ENCODE data around the gene MAN1B1. TPM values are rescaled to one million over a fixed set of nuclear protein-coding genes. Genes with fewer than 3 reads are reported as not detected.

Gene MAN1B1
- total RNA-seq, 1 experiment from 2014 or later, result 46.5 TPM

- Mint-ChIP-seq H3K27ac (ENCODE audit: low read depth, unreplicated experiment) (no peak overlapping the region), H3K27me3 (ENCODE audit: insufficient read depth, unreplicated experiment) (no peaks in the 10 kb centered on the region), H3K36me3 (ENCODE audit: insufficient read depth, unreplicated experiment) (peaks cover 28% of the 10 kb centered on the region), H3K9me3 (ENCODE audit: unreplicated experiment) (no peaks in the 10 kb centered on the region), H3K4me3 (ENCODE audit: unreplicated experiment) (no peak overlapping the region), H3K4me1 (ENCODE audit: insufficient read depth, unreplicated experiment) (no peaks in the 10 kb centered on the region)
- CTCF ChIA-PET, result interaction anchor here (0.7 to 0.8 kb wide), 2 partner anchors 11 to 513 kb away, joined by 3 read pairs; no protein-coding TSS in a partner anchor
- intact Hi-C loops (cut with micrococcal nuclease), result no loop called here
- TF ChIP-seq CTCF (IDR thresholded peaks at IDR 0.05; ENCODE audit: unreplicated experiment), result no peak
- no peak for DNase-seq (ENCODE audit: unreplicated experiment)
- POLR2A ChIA-PET, result interaction anchor here (0.7 to 1.2 kb wide), 2 partner anchors 17 to 64 kb away, joined by 3 read pairs; no protein-coding TSS in a partner anchor
- no TSS peak for BruUV-seq (replicated peaks)
These were observed 21.9 kb downstream of the MAN1B1 start for GRCh38 chr9:137108608-137109249.

- Mint-ChIP-seq H3K9me3 (ENCODE audit: unreplicated experiment) (no peaks in the 10 kb centered on the region), H3K27me3 (ENCODE audit: insufficient read depth, unreplicated experiment) (no peaks in the 10 kb centered on the region), H3K36me3 (ENCODE audit: insufficient read depth, unreplicated experiment) (peaks cover 24% of the 10 kb centered on the region), H3K4me1 (ENCODE audit: insufficient read depth, unreplicated experiment) (no peaks in the 10 kb centered on the region), H3K27ac (ENCODE audit: low read depth, unreplicated experiment) (no peak overlapping the region), H3K4me3 (ENCODE audit: unreplicated experiment) (no peak overlapping the region)
- no peak for TF ChIP-seq CTCF (IDR thresholded peaks at IDR 0.05; ENCODE audit: unreplicated experiment)
- BruUV-seq (replicated peaks), result no TSS peak
- ChIA-PET POLR2A (interaction anchor here (1.2 kb wide), 1 partner anchor 17 kb away, joined by 3 read pairs; no protein-coding TSS in a partner anchor), CTCF (interaction anchor here (0.6 to 0.8 kb wide), 3 partner anchors 12 to 512 kb away, joined by 3 to 6 read pairs (median 3); no protein-coding TSS in a partner anchor)
- DNase-seq (ENCODE audit: unreplicated experiment), result no peak
- intact Hi-C loops (cut with micrococcal nuclease), result no loop called here
These were observed 22.7 kb downstream of the MAN1B1 start for GRCh38 chr9:137109250-137110146.

- Mint-ChIP-seq H3K27me3 (ENCODE audit: insufficient read depth, unreplicated experiment) (no peaks in the 10 kb centered on the region), H3K4me1 (ENCODE audit: insufficient read depth, unreplicated experiment) (no peaks in the 10 kb centered on the region), H3K9me3 (ENCODE audit: unreplicated experiment) (no peaks in the 10 kb centered on the region), H3K27ac (ENCODE audit: low read depth, unreplicated experiment) (peak overlapping the region; percentile 33), H3K4me3 (ENCODE audit: unreplicated experiment) (no peak overlapping the region), H3K36me3 (ENCODE audit: insufficient read depth, unreplicated experiment) (peaks cover 17% of the 10 kb centered on the region)
- TF ChIP-seq CTCF (IDR thresholded peaks at IDR 0.05; ENCODE audit: unreplicated experiment), result no peak
- intact Hi-C loops (cut with micrococcal nuclease), result no loop called here
- BruUV-seq (replicated peaks), result no TSS peak
- DNase-seq (ENCODE audit: unreplicated experiment), result no peak
- POLR2A ChIA-PET, result no interaction called here
- CTCF ChIA-PET, result interaction anchor here (0.6 kb wide), 1 partner anchor 84 kb away, joined by 6 read pairs; no protein-coding TSS in a partner anchor
These were observed 23.5 kb downstream of the MAN1B1 start for GRCh38 chr9:137110147-137110910.

Data from MCF 10A (cell line).